EH (cell line): ENCODE measurements around the gene PCSK6.

ENCODE experiments used
- DNase-seq: peaks from one replicate; pipeline ENCODE4 v3.0.0-alpha.2; 2015; ENCODE audit warnings: low read depth

PCSK6 gene

GRCh38 chr15:101446518-101447167 is 42.9 kb downstream of the PCSK6 start:
- DNase-seq: no peak

GRCh38 chr15:101445562-101446517 is 43.7 kb downstream of the PCSK6 start:
- peak; percentile 90 for DNase-seq

DNA sequence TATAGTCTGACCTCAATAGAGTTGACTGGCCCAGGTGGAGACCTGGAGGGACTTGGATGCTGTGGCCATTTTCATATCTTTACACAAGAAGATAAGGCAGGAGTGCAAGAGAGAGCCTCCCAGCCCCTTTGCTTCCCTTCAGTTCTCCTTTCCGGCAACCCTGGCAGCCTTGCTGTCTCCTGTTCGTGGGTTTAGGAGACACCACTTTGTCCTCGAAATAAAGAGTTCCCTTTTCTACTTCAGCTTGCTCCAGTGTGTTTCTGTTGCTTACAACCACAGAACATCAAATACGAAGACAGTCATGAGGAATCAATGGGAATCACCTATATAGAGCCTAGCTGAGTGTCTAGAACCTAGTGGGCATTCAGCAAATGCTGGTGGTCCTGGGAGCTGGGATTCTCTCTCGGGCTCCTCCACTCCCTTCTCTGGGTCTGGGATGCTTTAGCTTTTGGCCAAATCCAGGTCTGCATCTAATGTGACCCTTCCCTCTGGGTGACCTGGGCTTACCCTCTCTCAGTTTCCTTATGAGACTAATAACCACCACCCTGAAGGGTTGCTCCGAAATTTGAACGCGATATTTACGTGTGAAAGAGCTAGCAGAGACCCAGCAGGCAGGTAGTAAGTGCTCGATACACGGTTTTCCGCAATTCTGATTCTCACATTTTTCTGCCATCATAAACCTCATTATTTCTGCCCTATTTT is 44.5 kb downstream of the PCSK6 start:
- no peak for DNase-seq

GRCh38 chr15:101444015-101444414 is 45.5 kb downstream of the PCSK6 start:
- DNase-seq: no peak

DNA sequence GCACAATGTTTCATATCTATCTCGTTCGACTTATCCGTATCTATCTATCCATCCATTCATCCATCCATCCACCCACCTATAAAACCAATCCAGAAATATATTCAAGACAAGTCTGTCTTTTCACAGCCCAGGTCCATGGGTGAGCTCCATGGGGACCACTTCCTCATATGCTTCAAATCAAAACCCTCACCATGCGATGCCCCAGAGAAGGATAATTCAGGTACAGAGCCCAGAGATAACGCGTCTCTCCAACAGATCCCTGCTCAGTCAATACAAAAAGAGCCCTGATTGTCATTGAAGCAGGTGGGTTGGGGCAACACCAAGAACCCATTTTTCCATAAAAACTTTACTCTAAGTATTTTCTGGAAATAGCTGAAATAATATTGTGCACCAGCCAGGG is 47.2 kb downstream of the PCSK6 start:
- no peak for DNase-seq

- no peak for DNase-seq
Measured at GRCh38 chr15:101441696-101442095, 47.8 kb downstream of the PCSK6 start.

GRCh38 chr15:101440846-101441590 is 48.5 kb downstream of the PCSK6 start:
- DNase-seq: peak; percentile 7

DNA sequence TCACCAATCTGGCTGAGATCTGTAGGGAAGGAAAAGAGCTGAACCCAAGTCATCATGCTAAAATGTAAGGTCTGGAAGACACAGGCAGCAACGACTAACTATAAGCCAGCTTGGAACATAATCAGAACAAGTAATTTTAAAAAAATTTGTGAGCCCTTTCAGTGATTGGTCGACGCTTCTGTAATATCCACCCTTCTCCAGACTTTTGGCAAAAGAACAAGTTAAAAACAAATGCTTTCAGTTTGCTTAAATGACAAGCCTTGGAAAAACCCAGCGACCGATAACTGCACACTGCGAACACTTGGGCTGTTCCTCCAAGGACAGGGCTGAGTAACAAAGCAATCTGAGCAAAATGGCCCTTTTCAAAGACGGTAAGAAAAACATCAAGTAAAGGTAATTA is 49.6 kb downstream of the PCSK6 start:
- peak; percentile 91 for DNase-seq

DNA sequence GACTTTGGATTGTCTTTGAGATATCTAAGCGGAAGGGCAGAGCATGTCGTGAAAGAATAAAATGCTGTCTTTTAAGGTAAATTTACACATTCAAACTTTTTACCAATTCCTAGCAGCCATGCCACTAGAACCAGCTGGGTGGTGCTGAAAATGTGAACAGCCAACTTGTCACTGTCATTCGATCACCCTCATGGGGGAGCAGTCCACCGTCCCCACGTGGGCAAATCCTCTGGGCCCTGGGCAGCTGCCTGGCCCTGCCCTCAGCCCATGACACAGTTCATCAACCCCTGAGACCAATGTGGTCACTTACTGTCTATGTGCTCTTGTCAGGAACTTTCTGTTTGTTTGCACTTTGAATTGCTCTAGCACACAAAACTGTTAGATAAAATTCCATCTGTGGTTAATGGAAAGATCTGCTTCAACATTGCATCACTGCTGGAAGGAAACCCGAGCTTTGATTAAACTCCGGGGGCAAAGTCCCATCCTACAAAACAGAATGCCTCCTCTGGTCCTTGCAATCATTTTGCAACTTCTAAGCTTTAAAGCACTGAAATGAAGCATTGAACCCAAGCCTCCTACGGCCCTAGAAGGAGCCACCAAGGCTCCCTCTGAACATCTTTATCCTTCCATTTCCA is 50.1 kb downstream of the PCSK6 start:
- DNase-seq: peak; percentile 80

DNA sequence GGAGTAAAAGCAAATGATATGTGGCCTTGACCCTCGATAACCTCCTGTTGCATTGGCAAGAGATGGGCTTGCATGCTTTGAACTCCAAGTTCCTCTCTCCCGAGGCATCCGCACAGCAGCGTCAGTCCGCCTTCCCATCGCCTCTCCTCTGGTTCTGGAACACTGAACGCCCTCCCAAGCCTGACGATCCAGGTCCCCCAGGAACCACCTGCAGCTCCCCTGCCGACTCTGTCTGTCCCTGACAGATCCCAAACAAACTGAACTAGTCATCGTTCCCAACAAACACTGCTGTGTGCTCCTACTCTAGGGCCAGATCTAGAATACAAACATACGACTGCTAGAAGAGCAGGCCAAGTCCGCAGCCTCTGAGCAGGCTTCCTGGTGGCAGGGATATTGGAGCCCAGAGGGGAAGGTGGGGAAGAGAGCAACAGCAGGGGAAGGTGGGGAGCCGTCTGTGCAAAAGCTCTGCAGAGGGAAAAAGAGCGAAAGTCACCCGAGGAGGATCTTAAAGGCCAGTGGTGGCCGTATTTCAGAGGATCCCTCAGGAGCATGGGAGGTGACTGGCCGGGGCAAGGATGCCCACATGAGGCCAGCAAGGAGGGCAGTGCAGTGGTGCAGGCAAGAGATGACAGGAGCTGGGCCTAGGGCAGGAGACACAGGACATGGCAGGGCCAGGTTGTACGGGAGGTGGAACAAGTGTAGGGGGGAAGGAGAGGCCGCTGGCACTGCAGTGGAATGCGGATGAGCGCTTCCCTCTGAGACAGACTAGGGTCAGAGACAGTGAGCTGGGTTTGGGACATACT is 50.8 kb downstream of the PCSK6 start:
- DNase-seq: no peak

- DNase-seq: no peak
Measured at GRCh38 chr15:101437618-101438481, 51.7 kb downstream of the PCSK6 start.

DNA sequence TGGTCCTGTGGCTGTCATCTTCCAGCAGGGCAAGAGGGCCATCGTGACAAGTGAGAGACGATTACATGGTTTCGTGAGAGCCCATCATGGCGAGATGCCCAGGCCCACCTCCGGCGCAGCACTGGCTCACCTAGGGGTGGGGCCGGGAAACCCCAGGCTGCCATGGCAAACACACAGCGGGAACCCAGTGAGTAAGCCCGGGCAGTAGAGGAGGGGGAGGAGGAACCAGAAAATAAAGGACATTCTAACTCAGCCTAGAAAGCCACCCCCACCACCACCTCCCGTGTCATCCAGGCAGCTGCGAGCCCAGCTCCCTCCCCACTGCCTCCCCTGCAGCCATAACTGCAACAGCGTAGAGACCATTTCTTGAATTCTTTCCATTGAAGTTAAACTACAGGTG is 52.3 kb downstream of the PCSK6 start:
- no peak for DNase-seq

DNA sequence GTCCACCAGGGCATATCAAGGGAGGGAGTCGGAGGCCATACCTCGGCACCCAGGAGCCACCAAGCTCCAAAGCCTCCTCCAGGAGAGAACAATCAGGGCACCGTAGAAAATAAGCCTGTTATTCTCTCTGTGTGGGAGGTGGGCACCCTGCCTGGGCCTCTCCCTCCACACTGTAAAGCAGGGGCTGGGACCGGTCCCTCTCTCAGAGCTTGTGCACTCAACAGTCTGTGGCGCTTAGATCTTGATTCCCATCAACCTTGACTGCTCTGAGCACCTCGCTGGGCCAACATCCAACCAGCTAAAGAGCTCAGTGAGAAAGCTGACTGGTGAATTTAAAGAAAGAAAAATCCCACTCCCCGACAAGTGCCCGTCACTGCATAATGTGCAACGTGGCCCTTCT is 53.0 kb downstream of the PCSK6 start:
- DNase-seq: no peak

DNA sequence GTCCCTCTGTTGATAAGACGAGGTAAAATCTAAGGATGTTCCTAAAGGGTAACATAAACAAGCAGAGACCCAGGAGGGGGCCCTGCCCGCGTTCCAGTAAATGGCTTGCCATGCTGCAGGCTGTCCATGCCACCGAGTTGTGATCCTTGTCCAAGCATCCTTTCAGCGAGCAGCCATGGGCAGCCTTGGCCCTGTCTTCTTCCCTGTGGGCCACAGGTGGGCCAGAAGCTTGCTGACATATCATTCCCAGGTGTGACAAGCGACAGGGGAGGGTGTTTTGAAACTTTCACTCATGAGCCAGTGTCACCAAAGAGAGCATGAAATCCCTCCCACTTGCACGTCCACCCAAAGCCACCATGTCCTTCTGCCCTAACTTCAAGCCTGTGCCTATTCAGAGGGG is 53.7 kb downstream of the PCSK6 start:
- DNase-seq: no peak

DNA sequence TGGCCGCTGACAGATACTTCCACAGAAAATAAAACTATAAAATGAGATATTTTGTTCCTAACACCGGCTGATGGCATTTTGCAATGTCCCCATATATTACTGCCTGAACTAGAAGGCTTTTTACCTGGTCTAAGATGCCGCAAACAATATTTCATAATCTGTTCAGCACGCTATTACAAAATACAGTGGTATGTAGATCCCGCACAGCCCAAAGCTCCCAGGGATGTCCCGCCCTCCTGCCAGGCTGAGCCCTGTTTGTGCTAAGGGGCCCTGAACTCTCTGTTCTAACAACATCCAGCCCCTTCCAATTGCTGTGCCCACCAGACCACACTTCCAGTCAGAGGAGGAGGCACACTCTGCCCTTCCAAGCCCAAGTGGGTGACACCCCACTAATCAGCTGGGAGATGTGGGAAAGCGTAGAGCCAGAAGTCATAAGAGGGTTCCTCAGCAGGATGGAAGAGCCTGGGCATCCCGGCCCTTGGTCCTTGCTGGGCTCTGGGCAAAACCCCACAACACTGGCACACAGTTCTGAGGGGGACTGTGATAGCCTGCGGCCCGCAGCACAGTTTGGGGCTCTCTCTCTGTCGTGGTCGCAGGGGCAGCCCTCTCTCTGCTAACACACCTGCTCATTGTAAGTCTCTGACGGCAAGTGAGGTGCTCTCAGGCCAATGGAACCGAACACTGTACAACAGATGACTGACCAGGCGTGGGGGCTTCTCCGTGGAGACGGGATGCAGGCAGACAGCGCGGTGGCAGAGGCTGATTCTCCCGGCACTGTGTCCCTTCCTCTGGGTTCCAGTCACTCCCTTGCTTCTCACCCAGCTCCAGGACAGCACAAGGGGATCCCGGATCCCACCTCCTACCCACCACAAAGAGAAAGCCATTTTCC is 55.2 kb downstream of the PCSK6 start:
- no peak for DNase-seq

DNA sequence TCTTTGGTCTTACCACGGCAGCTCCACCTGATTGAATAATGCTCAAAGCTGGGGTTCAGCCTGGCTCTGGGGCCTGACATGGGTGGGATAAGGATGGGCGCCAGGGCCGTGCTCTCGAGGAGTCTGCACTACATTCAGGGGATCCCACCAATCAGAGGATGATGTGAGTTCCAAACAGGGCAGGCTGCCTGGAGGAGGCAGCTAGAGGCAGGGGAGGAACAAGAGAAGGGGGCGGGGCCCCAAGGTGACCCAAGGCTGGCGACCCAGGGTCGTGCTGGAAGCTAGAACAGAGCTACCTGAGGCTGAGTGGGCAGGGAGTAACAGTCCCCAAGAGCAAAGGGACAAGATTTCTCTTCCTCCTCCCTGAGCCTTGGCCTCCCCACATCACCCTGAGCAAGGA is 56.1 kb downstream of the PCSK6 start:
- no peak for DNase-seq

- DNase-seq: no peak
Measured at GRCh38 chr15:101432982-101433381, 56.5 kb downstream of the PCSK6 start.

DNA sequence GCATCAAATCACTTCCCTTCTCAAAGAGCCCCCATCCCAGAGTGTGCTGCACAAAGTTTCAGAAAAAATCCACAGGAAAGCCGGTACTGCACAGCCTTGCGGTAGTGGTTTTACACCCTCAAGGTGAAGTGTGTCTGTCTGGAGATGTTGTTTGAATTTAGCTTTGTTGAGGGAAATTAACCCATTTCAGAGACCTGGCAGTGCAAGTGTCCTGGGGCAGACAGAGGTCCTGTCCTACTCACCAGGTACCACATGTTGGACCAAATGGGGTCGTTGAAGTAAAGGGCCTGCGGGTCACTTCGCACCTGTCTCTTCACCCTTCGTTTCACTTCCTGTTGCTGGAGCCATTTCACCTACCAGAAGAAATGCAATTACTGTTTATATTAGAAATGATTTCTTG is 57.8 kb downstream of the PCSK6 start:
- no peak for DNase-seq

- DNase-seq: no peak
Measured at GRCh38 chr15:101431301-101431700, 58.2 kb downstream of the PCSK6 start.
